NCI-H1930 (cell line): ENCODE measurements around the gene ADAM15.

Source experiments
- DNase-seq, 2 experiments: peaks; one replicate each; lab custom pipeline; 2025; lab: John Stamatoyannopoulos, UW

ADAM15 gene

DNA sequence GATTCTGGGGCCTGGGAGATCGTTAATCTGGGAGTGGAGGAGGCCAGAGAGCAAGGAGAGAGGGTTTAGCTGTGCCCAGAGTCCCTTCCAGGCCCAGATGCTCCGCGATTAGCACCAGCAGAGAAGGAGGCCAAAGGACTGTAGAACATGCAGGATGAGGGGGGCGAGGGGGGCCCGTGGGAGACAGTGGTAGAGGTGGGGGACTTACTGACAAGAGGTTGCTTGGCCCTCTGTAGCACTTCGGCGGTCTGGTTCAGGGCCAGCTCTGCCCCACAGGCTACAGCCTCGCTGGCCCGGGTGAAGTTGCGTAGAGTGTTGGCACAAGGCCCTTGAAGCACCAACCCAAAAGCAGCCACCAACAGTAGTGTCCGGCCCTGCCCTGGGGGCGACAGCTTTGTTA is 18.2 kb upstream of the ADAM15 start:
- DNase-seq = no peak

DNA sequence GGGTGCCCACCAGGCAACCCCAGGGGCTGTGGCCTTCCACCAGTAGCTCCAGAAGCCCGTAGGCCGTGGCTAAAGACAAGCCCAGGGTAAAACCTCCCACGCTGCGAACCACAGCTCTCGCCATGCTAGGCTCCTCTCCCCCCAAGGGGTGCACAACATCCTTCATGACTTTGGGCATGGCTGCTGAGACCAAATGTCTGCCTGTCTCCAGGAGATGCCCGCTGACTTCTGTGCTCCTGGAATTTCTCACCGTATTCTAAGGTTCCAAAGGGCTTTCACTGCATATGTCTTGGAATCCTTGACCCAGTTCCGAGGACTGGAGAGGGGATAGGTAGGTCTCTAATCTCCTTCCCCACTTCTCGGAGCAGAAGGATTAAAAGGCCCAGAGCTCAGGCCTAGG is 17.6 kb upstream of the ADAM15 start, which contains the start of the genes DCST1 and DCST2:
TSS of gene DCST1 (plus strand) at position 301 of the 400 bp plus-strand sequence. CDS start 213 bp downstream, outside the sequence.
TSS of gene DCST2 (minus strand) at position 258 of the 400 bp plus-strand sequence. CDS start at position 178, 80 bp downstream.
- no peak for DNase-seq

DNA sequence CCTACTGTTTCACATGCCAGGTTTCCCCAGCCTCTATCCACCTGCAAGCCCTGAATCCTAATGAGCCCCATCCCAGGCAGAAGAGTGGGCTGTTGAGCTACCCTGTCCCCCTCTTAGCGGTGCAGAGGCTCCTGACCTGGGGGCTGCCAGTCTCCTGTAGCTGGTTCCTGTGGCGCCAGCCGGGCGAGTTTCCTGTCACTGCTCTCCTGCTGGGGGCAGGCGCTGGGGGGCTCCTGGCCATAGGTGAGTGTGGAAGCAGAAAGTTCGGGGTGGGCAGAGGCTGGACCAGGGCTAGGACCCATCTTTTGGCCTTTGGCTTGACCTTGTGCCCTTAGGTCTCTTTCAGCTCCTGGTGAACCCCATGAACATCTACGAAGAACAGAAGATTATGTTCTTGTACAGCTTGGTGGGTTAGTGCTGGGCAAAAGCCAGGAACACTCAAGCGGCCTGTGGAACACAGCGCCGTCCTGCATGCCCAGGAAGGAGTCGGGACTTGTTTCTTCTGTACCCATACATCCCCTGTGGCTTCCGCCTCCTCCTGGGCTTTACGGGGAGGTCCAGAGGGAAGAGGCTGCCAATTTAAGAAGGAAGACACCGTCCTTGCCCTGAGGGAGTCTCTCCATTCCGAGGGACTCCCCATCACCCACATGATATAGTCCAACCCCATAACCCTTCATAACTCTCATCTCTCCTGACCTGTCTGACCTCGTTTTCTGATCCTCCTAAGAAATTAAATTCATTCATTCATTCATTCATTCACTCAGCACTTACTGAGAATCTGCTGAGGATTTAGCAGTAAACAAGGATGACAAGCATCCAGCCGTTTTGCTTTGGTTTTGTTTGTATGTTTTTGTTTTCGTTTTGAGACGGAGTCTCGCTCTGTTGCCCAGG is 16.6 kb upstream of the ADAM15 start:
- no peak for DNase-seq

DNA sequence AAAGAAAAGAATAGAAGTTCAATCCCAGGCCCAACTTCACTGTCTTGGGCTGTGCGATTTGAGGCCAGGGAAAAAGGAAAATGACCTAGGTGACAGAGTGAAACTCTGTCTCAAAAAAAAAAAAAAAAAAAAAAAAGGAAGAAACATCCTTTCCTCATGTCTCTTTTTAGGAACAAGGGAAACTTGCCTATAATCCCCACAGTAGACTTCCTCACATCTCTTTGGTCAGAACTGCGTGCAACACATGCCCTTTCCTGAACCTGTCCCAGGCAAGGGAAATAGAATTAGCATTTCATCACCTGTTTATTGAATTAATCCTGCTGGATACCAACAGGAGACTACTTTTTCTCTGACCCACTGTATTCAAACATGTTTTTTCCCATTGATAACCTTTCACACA is 15.2 kb upstream of the ADAM15 start:
- DNase-seq = no peak

DNA sequence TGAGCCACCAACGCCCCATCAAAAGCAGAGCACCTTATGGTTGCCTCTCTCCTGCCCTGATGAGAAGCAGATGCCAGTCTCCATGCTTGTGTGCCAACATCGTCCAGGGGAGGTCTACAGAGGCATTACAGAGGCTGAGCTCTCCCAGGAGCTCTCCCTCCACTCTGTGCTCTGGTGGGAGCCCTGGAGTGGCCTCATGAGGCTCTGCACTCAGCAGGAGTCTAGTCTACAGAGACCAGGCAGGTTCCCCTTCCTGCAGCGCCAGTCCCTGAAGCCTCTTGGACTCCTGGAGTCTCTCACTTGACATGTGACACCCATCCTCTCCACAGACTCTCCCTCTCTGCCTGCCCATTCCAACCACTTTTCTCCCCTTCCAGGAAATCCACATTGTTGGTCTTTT is 14.1 kb upstream of the ADAM15 start:
- DNase-seq = no peak

DNA sequence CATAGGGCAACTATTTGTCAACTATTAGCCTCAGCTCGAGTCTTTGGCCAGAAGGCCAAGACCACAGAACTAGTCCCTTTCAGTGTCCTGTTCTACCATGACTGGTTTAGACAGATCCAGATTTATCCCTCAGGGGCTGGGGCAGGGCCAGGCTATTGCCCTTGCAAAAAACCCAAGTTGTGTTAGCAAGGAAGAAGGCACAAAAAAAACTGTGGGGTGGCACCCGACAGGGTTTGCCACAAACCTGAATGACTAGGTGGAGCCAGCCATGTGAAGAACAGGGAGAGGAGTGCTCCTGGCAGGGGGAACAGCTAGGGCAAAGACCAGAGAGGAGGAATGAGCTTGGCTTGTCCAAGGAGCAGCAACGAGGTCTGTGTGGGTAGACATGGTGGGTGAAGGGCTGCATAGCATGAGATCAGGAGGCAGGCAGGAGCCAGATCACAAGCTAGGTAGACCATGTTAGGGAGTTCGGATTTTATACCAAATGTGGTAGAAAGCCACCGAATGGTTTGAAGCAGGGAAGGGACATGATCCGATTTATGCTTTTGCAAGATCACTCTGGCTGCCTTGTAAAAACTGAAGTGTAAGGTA is 13.2 kb upstream of the ADAM15 start:
- no peak for DNase-seq

DNA sequence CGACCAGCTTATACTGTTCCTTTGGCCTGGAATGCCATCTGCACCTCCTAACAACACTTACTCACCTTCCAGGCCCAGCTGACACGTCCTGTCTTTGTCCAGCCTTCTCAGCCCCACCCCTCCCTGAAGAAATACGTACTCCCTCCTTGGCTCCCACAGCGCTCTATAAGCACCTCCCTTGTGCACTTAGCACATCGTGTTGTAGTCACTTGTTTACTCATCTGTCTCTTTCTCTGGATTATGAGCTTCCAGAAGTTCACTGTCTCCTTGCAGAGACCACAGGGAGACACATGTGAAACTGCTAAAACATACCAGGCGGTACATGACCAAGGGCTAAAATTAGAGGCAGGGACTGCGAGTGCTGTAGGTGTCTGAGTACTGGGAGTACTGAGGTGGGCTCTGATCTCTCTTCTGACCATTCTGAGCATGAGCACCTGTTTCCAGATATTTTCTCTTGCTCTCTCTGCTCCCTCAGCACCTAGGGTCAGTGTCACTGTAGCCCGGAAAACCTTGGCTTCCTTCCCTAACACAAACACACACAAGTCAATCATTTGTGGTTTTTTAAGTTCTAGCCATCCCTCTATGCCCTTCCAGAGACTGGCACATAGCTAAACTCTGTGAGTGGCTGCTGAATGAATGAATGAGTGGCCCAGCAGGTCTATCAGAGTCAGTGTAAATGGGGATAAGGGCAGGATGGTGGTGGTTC is 12.4 kb upstream of the ADAM15 start:
- no peak for DNase-seq

DNA sequence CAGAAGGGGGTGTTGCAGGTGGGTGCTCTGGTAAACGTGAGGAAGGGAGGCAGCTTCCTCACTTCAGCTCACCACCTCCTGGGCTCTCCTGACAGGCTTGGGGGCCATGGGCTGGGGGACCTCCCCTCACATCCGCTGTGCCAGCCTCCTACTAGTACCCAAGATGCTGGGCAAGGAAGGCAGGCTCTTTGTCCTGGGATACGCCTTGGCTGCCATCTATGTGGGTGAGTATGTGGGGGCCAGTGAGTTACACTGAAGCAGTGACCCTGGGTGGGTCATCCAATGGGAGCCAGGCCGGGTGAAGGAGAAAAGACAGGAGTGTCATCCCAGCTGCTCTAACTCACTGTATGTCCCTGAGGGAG is 11.8 kb upstream of the ADAM15 start:
- DNase-seq = no peak

DNA sequence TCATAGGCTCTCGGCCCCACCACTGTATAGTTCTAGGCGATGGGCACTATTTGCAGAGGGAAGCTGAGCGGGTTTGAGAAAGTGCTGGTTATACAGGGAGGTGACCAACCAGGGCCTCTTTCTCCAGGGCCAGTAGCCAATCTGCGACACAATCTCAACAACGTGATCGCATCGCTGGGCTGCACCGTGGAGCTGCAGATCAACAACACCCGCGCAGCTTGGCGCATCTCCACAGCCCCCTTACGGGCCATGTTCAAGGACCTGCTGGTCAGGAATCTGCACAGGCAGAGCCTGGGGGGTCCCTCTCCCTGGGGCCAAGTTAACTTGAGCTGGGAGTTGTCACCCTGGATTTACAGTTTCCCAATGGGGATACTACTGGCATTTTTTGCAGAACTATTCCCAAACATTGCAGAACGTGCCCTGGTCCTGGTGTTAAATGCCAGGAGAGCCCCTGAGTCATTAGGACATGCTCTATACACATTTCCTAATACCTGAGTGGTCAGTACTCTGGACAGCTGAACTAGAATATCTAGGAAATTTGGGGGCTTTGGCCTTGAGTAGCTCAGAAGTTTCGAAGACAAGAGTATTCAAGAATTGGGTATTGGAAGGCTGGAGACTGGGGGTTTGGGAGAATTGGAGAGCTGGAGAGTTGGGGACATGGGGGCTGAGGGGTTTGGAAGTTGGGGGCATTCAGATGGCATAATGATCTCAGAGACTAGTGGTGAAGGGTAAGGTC is 10.6 kb upstream of the ADAM15 start:
- no peak for DNase-seq

DNA sequence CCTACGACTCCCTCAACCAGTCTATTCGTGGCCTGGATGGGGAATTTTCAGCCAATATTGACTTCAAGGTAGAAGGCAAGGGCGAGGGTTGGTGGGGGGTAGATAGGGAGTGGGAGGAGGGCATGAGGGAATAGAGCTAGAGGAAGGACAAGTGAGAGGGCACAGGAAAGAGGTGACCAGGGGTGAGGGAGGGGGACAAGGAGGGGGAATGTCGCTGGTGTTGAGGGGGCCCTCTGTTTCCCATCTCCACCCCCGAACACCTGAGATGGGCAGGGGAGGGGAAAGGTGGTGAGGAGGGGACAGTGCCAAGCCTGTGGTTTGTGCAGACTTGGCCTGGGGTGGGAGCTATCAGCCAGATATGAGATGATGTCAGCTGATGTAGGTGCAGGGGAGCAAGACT is 8.3 kb upstream of the ADAM15 start:
- no peak for DNase-seq

DNA sequence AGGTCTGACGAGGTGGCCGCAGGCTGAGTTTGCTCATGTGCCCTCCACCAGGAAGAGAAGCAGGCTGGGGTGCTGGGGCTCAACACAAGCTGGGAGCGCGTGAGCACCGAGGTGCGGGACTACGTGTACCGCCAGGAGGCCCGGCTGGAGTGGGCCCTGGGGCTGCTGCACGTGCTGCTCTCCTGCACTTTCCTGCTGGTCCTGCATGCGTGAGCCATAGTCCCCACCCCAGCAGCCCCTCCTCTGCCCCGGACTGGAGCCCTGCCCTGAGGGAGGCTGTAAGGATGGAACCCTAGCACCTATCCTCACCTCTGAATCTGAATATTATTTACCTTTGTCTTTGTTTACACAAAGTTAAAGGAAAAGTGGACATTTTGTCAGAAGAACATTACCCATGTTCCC is 7.8 kb upstream of the ADAM15 start:
- no peak for DNase-seq

DNA sequence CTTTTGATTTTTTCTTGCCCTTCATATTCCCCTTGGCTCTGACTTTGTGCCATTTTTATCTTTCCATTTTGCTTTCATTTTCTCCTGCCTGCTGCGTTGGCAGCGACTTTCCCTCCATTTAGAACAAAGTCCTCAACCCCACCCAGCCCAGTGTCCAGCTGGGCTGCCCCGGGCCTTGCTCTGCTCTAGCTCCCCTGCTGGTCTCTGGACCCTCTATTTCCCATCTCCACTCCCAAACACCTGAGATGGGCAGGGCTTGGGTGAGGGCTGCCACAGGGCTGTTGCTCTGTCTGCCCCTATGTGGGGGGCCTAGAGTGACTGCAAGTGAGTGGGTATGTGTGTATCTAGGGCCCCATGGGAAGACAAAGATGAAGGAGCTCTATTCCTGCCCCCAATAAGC is 7.3 kb upstream of the ADAM15 start:
- DNase-seq = no peak

DNA sequence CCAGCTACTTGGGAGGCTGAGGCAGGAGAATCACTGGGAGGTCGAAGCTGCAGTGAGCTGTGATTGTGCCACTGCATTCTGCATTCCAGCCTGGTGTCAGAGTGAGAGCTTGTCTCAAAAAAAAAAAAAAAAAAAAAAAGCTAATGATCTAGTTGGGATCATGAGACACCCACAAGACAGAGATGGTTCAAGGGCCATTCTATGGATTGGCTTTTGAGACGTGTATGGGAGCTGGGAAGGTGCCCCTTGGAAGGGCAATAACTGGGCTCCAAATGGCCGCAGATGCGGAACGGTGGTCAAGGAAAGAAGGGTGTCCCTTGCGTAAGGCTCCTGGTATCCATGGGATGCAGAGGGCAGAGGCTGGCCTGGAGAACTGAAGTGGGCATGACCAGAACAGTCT is 6.8 kb upstream of the ADAM15 start:
- DNase-seq = no peak

DNA sequence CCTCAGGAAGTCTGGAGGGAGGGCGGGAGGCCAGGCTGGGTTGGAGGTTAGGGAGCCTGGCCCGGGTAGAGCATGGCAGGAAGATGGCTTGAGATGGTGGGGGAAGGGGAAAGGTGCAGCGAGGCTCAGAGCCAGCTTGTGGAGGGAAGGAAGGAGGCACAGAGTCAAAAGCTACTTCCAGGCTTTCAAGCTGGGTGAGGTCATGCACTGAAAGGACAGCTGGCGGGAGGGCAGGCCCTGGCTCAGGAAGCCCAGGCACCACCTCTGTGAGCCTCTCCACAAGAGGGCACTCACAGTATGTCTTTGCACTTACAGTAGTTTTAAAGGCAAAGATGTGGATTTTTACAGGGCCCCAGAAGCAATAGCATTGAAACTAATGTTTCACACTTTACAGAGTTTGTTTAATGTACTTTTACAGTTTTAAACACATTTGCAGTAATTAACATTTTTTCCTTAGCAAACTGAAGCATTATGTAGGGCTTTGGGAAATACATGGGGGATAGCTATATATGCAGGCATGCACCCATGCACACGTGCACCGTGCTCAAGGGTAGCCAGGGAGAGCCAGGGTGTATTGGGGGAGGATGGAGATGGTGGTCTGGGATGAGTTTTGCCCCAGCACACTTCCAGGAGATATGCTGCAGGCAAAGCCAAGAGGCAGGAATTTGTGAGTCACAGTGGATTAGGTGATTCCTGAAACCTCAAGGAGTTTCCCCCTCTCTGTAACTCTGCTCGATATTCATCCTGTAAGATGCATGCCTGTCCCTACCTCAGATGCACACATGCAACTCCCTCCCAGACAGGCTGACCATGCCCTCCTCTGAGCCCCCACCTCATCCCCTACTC is 6.1 kb upstream of the ADAM15 start:
- no peak for DNase-seq

DNA sequence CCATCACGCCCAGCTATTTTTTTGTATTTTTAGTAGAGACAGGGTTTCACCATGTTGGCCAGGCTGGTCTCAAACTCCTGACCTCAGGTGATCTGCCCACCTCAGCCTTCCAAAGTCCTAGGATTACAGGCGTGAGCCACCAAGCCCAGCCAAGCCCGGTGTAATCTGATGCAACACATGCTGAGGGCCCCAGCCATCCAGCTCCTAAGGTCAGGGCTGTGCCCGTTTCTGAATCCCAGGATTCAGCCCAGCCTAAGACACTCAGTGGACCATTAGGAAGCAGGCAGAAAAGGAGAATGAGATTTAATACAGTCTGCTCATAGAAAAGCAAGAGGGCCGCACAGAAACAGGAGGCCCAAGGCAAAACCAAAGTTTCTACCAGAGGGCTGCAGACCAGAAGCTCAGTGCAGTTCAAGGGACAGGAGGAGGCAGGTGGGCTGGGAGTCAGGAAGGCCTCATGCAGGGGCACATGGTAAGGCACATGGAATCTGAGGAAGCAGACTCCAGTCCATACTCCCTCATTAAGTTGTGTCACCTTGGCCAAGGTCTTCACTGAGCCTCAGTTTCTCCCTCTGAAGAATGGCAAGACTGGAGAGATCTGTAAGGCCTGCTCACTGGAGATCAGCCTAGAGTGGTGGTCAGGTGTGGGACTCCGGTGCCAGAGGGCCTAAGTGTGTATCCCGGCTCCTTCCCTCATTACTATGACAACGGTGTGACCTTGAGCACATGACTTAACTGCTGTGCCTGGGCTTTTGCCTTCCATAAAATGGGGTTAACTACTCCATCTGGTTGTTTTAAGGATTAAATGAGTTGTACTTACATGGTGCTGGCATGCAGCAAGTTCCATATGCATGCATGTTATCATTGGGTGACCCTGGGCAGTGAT is 2.4 kb upstream of the ADAM15 start:
- DNase-seq = no peak

DNA sequence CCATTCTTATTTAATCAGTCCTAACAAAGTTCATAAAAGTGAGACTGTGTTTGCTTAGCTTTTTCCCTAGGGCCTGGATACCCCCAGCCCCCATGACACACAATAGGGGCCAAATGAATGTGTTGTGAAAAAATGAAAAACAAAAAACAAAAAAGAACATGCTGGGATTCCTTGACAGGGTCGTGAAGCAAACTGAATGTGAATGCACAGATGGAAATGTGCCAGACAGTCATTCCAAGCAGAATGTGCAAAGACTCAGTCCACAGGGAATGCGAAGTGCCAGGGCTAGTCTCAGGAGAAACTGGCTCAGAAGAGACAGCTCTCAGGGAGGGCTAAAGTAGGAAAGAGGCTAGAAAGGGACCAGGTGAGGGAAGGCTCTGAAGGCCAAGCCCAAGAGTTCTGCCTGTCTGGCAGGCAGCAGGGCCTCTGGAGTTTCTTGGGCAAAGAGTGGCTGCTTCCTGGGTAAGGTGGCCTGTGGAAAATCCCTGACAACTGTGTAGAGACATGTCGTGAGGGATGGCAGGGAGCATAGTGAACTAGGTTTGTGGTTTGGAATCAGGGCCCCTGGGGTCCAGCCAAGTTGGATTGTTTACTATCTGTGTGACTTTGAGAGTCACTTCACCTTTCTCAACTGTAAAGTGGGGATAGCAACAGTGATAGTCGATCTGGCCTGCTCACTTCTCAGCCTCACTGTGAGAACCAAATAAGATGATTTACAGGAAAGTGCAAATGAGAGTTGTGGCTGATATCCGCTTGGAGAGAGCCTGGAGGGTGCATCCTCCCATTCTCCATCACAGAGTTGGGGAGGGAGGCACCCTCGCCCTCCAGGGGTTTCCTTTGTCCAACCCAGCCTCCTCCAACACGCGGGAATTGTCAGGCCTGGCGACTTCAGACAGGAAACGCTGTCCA is 1.2 kb upstream of the ADAM15 start:
- DNase-seq = no peak

DNA sequence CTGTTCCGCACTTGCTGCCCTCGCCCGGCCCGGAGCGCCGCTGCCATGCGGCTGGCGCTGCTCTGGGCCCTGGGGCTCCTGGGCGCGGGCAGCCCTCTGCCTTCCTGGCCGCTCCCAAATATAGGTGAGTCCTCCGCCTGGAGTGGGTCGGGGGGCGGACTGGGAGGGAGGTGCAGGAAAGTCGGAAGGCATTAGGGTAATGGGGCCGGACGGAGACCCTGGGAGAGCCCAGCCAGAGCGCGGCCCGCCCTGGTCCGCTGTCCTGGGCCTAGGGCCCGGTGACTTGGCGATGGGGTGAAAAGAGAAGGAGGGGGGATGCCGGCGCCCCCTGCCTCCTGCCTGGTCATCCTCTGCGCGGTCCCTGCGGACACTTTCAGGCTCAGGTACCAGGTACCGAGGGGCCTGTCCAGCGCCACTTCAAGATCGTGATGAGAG is 243 bp downstream of the ADAM15 start:
- DNase-seq = no peak

DNA sequence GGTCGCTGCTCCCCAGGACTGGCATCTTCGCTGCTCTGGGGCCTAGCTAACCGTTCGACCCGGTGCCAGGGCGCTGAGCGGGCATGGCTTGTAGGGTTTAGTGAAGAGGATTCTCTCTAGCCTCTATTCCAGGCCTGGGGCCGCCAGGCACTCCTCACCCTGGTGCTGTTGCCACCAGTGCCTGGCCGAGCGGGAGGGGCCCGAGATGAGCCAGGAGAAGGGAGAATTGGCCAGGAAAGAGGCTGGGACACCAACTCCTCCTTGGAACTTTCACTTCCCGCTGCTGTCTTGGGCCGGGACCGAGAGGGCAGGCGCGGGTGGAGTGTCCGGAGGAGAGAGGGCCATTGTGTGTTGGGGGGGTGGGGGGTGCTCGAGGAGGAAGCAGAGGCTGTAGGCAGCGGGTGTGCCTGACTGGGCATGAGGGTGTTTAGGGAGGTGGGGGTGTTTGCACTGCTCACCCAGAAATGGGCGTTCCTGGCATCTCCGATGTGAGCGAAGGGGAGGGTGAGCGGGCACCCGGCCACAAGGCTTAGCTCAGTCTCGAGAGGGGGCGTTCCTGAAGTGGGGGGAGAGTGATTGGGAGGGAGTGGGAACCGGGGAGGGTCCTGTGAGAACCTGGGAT is 772 bp downstream of the ADAM15 start:
- DNase-seq = no peak
